ENCODE data around the gene CACNA2D4. TPM values are rescaled to one million over a fixed set of nuclear protein-coding genes. Genes with fewer than 3 reads are reported as not detected.

CACNA2D4 gene
- polyA plus RNA-seq, 3 donors = 17.8 to 87.7 (median 22.1) TPM

DNA sequence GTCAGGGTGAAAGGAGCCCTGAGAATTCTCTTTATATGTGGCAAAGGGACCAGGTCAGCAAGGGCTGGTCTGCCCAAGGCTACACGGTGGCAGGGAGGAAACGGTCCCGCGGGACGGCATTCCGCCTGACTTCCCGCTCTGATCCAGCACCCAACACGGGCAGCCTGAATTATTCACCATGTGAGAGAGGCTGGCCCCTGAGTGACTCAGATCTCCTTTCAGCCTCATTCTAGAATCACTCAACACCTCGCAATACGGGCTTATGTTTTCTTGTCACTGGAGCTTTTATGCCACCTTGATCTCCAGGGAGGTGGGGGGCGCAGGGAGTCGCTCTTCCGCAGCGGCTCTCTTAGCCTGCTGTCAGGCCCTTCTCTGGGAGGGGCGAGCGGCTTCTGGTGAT, 89.6 kb downstream of the CACNA2D4 start:
- H3K4me3 ChIP-seq (replicated peaks in 1 of 3; ENCODE audit: low read depth in 2 of 3, low read length in 3 of 3) = no peak overlapping the region
- H3K9ac ChIP-seq (ENCODE audit: insufficient read depth, low read length, poor library complexity, severe bottlenecking) = no peak overlapping the region
- no peak for DNase-seq
- no peaks in the 10 kb centered on the region for H3K79me2 ChIP-seq (ENCODE audit: insufficient read depth, low read length)
- peaks cover 0 to 2% (median 0%) of the 10 kb centered on the region in 7 donors for H3K9me3 Mint-ChIP-seq
- peaks cover 2 to 29% of the 10 kb centered on the region in 2 donors for H3K27me3 ChIP-seq (ENCODE audit: control insufficient read depth in 2 of 2, insufficient read depth in 2 of 2, low read length in 2 of 2)
- H3K36me3 Mint-ChIP-seq = no peaks in the 10 kb centered on the region
- no peak overlapping the region for H3K27ac ChIP-seq (ENCODE audit: low read depth in 1 of 2, low read length in 2 of 2)
- H3K36me3 ChIP-seq (replicated peaks in 1 of 2; ENCODE audit: control insufficient read depth in 1 of 2, insufficient read depth in 2 of 2, low read length in 2 of 2) = no peaks in the 10 kb centered on the region
- H3K4me3 Mint-ChIP-seq = no peak overlapping the region
- WGBS (ENCODE audit: insufficient coverage) = 88% methylated on average over 15 of the region's 16 CpGs
- no peaks in the 10 kb centered on the region for H3K4me1 ChIP-seq (ENCODE audit: control insufficient read depth in 1 of 2, insufficient read depth in 2 of 2, low read length in 2 of 2)
- no peak overlapping the region for H2AFZ ChIP-seq (ENCODE audit: insufficient read depth, low read depth, low read length, poor library complexity, severe bottlenecking)
- TF ChIP-seq, protein P1, sequence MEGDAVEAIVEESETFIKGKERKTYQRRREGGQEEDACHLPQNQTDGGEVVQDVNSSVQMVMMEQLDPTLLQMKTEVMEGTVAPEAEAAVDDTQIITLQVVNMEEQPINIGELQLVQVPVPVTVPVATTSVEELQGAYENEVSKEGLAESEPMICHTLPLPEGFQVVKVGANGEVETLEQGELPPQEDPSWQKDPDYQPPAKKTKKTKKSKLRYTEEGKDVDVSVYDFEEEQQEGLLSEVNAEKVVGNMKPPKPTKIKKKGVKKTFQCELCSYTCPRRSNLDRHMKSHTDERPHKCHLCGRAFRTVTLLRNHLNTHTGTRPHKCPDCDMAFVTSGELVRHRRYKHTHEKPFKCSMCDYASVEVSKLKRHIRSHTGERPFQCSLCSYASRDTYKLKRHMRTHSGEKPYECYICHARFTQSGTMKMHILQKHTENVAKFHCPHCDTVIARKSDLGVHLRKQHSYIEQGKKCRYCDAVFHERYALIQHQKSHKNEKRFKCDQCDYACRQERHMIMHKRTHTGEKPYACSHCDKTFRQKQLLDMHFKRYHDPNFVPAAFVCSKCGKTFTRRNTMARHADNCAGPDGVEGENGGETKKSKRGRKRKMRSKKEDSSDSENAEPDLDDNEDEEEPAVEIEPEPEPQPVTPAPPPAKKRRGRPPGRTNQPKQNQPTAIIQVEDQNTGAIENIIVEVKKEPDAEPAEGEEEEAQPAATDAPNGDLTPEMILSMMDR (IDR thresholded peaks at IDR 0.05) = no peak
- H3K4me2 ChIP-seq (replicated peaks; ENCODE audit: extremely low read depth, low read length, poor library complexity, severe bottlenecking) = no peak overlapping the region
- peaks cover 5% of the 10 kb centered on the region for H3K4me1 Mint-ChIP-seq
- no peak overlapping the region for H3K27ac Mint-ChIP-seq
- peaks cover 22 to 37% (median 27%) of the 10 kb centered on the region in 3 donors for H3K27me3 Mint-ChIP-seq (ENCODE audit: low read depth in 3 of 3)
- H4K20me1 ChIP-seq (ENCODE audit: insufficient read depth, low read length) = no peaks in the 10 kb centered on the region
- intact Hi-C loops (cut with micrococcal nuclease) = no loop called here
- no peaks in the 10 kb centered on the region for H3K9me3 ChIP-seq (replicated peaks in 1 of 2; ENCODE audit: control insufficient read depth in 1 of 2, insufficient read depth in 1 of 2, low read length in 2 of 2)

DNA sequence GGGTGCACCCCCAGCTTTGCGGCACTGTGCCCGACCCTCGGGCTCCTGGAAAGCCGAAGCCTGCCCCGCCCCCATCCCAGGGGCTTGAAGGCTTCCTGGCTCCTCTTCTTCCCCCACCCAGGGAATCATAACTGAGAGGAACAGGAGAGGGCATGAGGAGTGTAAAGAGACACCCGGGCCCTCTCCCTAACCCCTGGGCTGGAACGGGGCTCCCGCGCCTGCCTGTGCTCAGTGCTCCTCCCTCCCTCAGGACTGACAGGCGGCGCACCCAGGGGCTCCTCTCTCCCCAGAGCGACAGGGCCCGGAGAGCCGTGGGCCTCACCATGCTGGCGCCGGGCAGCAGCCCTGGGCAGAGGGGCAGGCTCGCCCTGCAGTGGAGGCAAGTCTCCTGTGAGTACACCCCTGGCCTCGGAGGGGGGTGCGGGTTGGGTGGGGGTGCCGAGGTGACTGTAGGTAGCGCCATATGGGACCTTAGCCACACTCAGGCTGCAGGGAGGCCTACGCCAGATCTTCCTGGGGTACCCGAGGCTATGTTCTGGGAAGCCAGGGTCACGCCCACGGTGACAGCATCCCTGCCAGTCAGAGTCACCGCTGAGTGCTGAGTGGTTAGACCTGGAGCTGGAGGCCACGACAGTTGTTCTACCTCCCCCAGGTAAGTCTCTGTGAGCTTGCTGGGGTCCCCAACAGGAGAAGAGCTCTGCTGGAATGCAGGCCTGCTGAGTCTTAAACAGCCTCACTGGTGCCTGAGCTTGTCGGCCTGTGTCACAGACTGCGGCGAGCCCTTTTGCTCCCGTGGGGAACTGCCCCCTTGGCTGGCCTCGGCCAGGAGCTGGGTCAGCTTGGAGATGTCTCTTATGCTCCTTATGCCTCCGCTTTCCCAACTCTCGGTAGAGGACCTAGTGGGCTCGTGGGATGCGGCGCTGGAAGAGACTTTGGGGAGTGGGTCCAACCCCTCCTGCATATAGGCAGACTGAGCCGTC, 90.3 kb downstream of the CACNA2D4 start:
- Mint-ChIP-seq H3K27me3 (ENCODE audit: low read depth in 3 of 3) (peaks cover 22 to 31% (median 23%) of the 10 kb centered on the region in 3 donors), H3K4me1 (peaks cover 5% of the 10 kb centered on the region), H3K27ac (no peak overlapping the region), H3K4me3 (no peak overlapping the region), H3K36me3 (no peaks in the 10 kb centered on the region), H3K9me3 (peaks cover 0 to 2% (median 0%) of the 10 kb centered on the region in 7 donors)
- intact Hi-C loops (cut with micrococcal nuclease) = no loop called here
- Histone ChIP-seq H3K4me1 (ENCODE audit: control insufficient read depth in 1 of 2, insufficient read depth in 2 of 2, low read length in 2 of 2) (no peaks in the 10 kb centered on the region), H3K36me3 (replicated peaks in 1 of 2; ENCODE audit: control insufficient read depth in 1 of 2, insufficient read depth in 2 of 2, low read length in 2 of 2) (no peaks in the 10 kb centered on the region), H3K27ac (ENCODE audit: low read depth in 1 of 2, low read length in 2 of 2) (no peak overlapping the region), H3K4me2 (replicated peaks; ENCODE audit: extremely low read depth, low read length, poor library complexity, severe bottlenecking) (no peak overlapping the region), H2AFZ (ENCODE audit: insufficient read depth, low read depth, low read length, poor library complexity, severe bottlenecking) (no peak overlapping the region), H3K79me2 (ENCODE audit: insufficient read depth, low read length) (no peaks in the 10 kb centered on the region), H3K9ac (ENCODE audit: insufficient read depth, low read length, poor library complexity, severe bottlenecking) (no peak overlapping the region), H3K9me3 (replicated peaks in 1 of 2; ENCODE audit: control insufficient read depth in 1 of 2, insufficient read depth in 1 of 2, low read length in 2 of 2) (no peaks in the 10 kb centered on the region), H3K27me3 (ENCODE audit: control insufficient read depth in 2 of 2, insufficient read depth in 2 of 2, low read length in 2 of 2) (peaks cover 2 to 26% of the 10 kb centered on the region in 2 donors), H3K4me3 (replicated peaks in 1 of 3; ENCODE audit: low read depth in 2 of 3, low read length in 3 of 3) (no peak overlapping the region), H4K20me1 (ENCODE audit: insufficient read depth, low read length) (no peaks in the 10 kb centered on the region)
- TF ChIP-seq, protein P1 (IDR thresholded peaks at IDR 0.05) = no peak
- DNase-seq = no peak
- WGBS (ENCODE audit: insufficient coverage) = 91% methylated on average over 29 of the region's 38 CpGs
